K562 (cell line): ENCODE data around the gene NDUFS3. TPM values are rescaled to one million over a fixed set of nuclear protein-coding genes. Genes with fewer than 3 reads are reported as not detected.

Experiments used
- ATF7 ChIP-seq: fragments of 450-650 bp; IDR thresholded peaks from 2 replicates; pipeline ENCODE4 v1.7.1; 2014; ENCODE audit warnings: mild to moderate bottlenecking, moderate library complexity
- CCNT2 ChIP-seq: IDR thresholded peaks from 2 replicates; pipeline ENCODE4 v1.6.1; 2011; ENCODE audit warnings: borderline replicate concordance, low read depth, mild to moderate bottlenecking, moderate library complexity, mixed read lengths, low read length; ENCODE audit not compliant: insufficient read length; ENCODE audit errors: extremely low read depth
- CXXC5 ChIP-seq: fragments of 250-450 bp; sonication (Bioruptor Pico); IDR thresholded peaks from 2 replicates; pipeline ENCODE4 v1.8.0; 2022; ENCODE audit warnings: inconsistent platforms, mild to moderate bottlenecking, moderate library complexity
- FOSL1 ChIP-seq: fragments of 200-800 bp; sonication (Bioruptor generic); conservative IDR thresholded peaks from 2 replicates; pipeline ENCODE4 v1.6.1; 2016; ENCODE audit warnings: missing genetic modification characterization, missing compliant biosample characterization
- ID3 ChIP-seq, 2 experiments: fragments of 250-450 bp in 1 of 2; fragments of 450-650 bp in 1 of 2; sonication (Bioruptor Pico) in 1 of 2; IDR thresholded peaks; 2 replicates each; pipeline versions ENCODE4 v1.6.1 to v1.8.0; 2016 to 2021; ENCODE audit warnings: mild to moderate bottlenecking in 2 of 2, moderate library complexity in 2 of 2, missing compliant biosample characterization in 1 of 2, missing genetic modification characterization in 1 of 2
- MCM5 ChIP-seq: fragments of 450-650 bp; IDR thresholded peaks from 2 replicates; pipeline ENCODE4 v1.6.1; 2016; ENCODE audit warnings: low read depth
- MECOM ChIP-seq: fragments of 250-450 bp; sonication (Bioruptor Pico); IDR thresholded peaks from 2 replicates; pipeline ENCODE4 v1.8.0; 2022; ENCODE audit warnings: inconsistent platforms
- MYC ChIP-seq, 2 experiments: fragments of 250-450 bp in 1 of 2; sonication (Bioruptor Pico) in 1 of 2; IDR thresholded peaks; 2 replicates each; pipeline versions ENCODE4 v1.5.1 to v1.6.1; 2012 to 2021; ENCODE audit warnings: low read depth in 2 of 2, borderline replicate concordance in 1 of 2, improper control_type of control experiment in 1 of 2, low read length in 1 of 2, mild to moderate bottlenecking in 1 of 2, moderate library complexity in 1 of 2
- NFRKB ChIP-seq: fragments of 450-650 bp; IDR thresholded peaks from 2 replicates; pipeline ENCODE4 v1.6.1; 2016; ENCODE audit warnings: low read depth
- NFXL1 ChIP-seq: fragments of 450-650 bp; formaldehyde crosslinking; IDR thresholded peaks from 2 replicates; pipeline ENCODE4 v1.4.0; 2021; ENCODE audit warnings: mild to moderate bottlenecking
- PCBP2 ChIP-seq: fragments of 200-400 bp; formaldehyde crosslinking; IDR thresholded peaks from 2 replicates; pipeline ENCODE4 v1.6.1; 2018; ENCODE audit warnings: low read length, low read depth, mild to moderate bottlenecking, moderate library complexity; ENCODE audit not compliant: poor library complexity, severe bottlenecking
- RBM39 ChIP-seq: fragments of 200-400 bp; formaldehyde crosslinking; optimal IDR thresholded peaks from 2 replicates; pipeline ENCODE3; 2018; ENCODE audit warnings: low read depth, low read length
- SIN3B ChIP-seq: fragments of 450-650 bp; IDR thresholded peaks from 2 replicates; pipeline ENCODE4 v1.6.1; 2017; ENCODE audit warnings: low read depth, mild to moderate bottlenecking, moderate library complexity
- SMARCA4 ChIP-seq: fragments of 450-650 bp; IDR thresholded peaks from 2 replicates; pipeline ENCODE4 v1.6.1; 2016
- TCF15 ChIP-seq: fragments of 250-450 bp; sonication (Bioruptor Pico); IDR thresholded peaks from 2 replicates; pipeline ENCODE4 v1.8.0; 2022; ENCODE audit warnings: moderate library complexity, mild to moderate bottlenecking, inconsistent platforms
- XRCC3 ChIP-seq: fragments of 450-650 bp; IDR thresholded peaks from 2 replicates; pipeline ENCODE4 v1.6.1; 2017; ENCODE audit warnings: mild to moderate bottlenecking, moderate library complexity
- XRCC4 ChIP-seq: IDR thresholded peaks from one replicate; pipeline ENCODE4 v1.6.1; 2011; ENCODE audit not compliant: insufficient read depth, insufficient read length; ENCODE audit errors: extremely low read depth
- ZFP1 ChIP-seq: fragments of 450-650 bp; formaldehyde crosslinking; IDR thresholded peaks from 2 replicates; pipeline ENCODE4 v1.4.0; 2020; ENCODE audit warnings: mild to moderate bottlenecking, mixed read lengths
- ZNF121 ChIP-seq: sonication (generic); formaldehyde crosslinking; conservative IDR thresholded peaks from 2 replicates; pipeline ENCODE4 v1.8.0; 2022; ENCODE audit warnings: missing genetic modification reagents
- ZNF217 ChIP-seq: sonication (generic); formaldehyde crosslinking; IDR thresholded peaks from 2 replicates; pipeline ENCODE4 v1.8.0; 2022; ENCODE audit warnings: mild to moderate bottlenecking, missing genetic modification reagents
- ZNF408 ChIP-seq: fragments of 250-450 bp; sonication (Bioruptor Pico); IDR thresholded peaks from 2 replicates; pipeline ENCODE4 v1.4.0; 2020; ENCODE audit warnings: low read depth, mild to moderate bottlenecking, moderate library complexity
- ZNF511 ChIP-seq: sonication (generic); formaldehyde crosslinking; IDR thresholded peaks from 2 replicates; pipeline ENCODE4 v1.8.0; 2022; ENCODE audit warnings: mild to moderate bottlenecking, missing genetic modification reagents
- ZNF592 ChIP-seq: fragments of 450-650 bp; IDR thresholded peaks from 2 replicates; pipeline ENCODE4 v1.6.1; 2017; ENCODE audit warnings: antibody characterized with exemption, mild to moderate bottlenecking
- polyA plus RNA-seq, 8 experiments: library from polyadenylated mRNA; depleted of rRNA in 4 of 8; stranded (reverse) in 5 of 8; unstranded in 3 of 8; fragments of >200 nt; fragmentation: Nextera tagmentation in 2 of 8; fragmentation: Illumina TruSeq in 1 of 8; extraction: Ambion mirVana in 2 of 8; extraction: Trizol in 1 of 8; gene quantifications; 2 replicates each; pipeline versions ENCODE4 v1.2.1 to v1.2.3, GENCODE V29; 2011 to 2014; ENCODE audit warnings: inconsistent platforms in 1 of 8, missing spikeins in 1 of 8
- total RNA-seq, 7 experiments: library from RNA; depleted of rRNA in 6 of 7; stranded (reverse); fragments of >200 nt in 6 of 7; fragmentation: Illumina TruSeq in 2 of 7; extraction: Trizol in 2 of 7; gene quantifications; 2 replicates each; pipeline versions ENCODE4 v1.2.1 to v1.2.3, GENCODE V29; 2011 to 2021; ENCODE audit warnings: low replicate concordance in 1 of 7

Gene NDUFS3
- total and polyA plus RNA-seq, 9 of the 15 experiments (the other 6 are each of a cell fraction or from before 2014, with no cell fraction given), result 38.7 to 341 (median 194) TPM

- TF ChIP-seq ID3 (CRISPR knock-in tag; IDR thresholded peaks at IDR 0.05) (no peak), ID3 (tag; IDR thresholded peaks at IDR 0.05) (peak; percentile 88), SIN3B (peak; percentile 93), MYC (IDR thresholded peaks at IDR 0.05; ENCODE audit: low read depth, low read length) (peak; percentile 71), MYC (CRISPR knock-in tag; IDR thresholded peaks at IDR 0.05; ENCODE audit: borderline replicate concordance, low read depth) (no peak), ZNF511 (no peak; the same call in 1 of the 2 replicates), ZNF408 (CRISPR knock-in tag) (no peak), TCF15 (no peak), ATF7 (no peak; the same call in 1 of the 2 replicates), ZNF592 (peak; percentile 96), RBM39 (no peak), MCM5 (no peak), XRCC4 (no peak), SMARCA4 (no peak), NFXL1 (no peak), ZNF217 (CRISPR knock-in tag) (no peak), CXXC5 (CRISPR knock-in tag) (peak; percentile 79), NFRKB (no peak), XRCC3 (no peak), PCBP2 (no peak), FOSL1 (tag) (no peak), ZFP1 (CRISPR knock-in tag) (no peak), ZNF121 (CRISPR knock-in tag) (no peak), MECOM (no peak), CCNT2 (peak; percentile 54)
Measured at GRCh38 chr11:47565340-47566148, 13.3 kb upstream of the NDUFS3 start, which contains the start of gene PTPMT1 (continued).
